Measurements from ENCODE around the gene BDH1. TPM values are rescaled to one million over a fixed set of nuclear protein-coding genes. Genes with fewer than 3 reads are reported as not detected.
"Not testable (repeated sequence)": the region's sequence is repeated elsewhere in the genome, so short reads cannot be mapped to it uniquely, and the experiment has no call there.

BDH1 gene
- total and polyA plus RNA-seq, 2 donors, result 6.9 to 13.7 TPM

DNA sequence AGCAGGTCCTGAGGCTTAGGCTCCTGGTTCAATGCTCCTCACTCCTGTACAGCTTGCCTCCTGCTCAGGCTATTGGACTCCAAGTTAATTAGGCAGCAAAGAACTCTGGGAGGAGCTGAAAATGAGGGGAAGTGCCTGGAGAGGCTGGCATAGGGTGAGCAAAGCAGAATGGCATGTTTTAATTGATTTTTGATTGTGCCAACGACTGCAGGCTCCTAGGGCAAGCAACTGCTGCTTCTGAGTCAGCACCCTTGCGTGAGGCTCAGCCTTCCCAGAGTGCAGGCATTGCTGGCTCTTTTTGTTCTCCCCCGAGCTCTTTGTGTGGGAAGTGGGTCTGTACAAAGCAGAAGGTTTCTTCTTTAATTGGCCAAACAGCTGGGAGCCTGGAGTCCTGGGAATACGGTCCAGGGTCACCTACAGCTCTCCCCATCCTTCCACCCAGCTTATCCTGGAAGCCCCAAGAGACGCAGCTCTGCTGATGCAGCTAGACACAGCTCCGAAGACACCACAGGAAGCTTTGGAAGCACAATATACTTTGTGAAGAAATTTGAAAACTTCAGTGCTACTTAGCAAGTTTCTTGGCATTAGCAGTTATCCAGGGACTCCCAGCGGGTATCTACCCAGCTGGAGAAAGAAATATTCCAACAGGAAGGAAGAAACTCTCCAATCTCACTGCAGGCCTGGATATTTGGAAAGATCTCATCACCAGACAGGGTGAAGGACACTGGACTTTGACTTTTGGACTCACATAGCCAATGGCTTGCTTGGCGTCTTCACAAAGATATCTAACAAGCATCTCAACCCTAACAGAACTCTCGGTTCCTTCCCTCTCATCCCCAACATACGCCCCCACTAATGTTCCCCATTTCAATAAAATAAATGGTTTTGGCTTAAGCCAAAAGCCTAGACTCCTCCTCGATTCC, 76.8 kb downstream of the BDH1 start:
- Histone ChIP-seq H3K27ac (ENCODE audit: low read depth) (no peak overlapping the region), H3K36me3 (ENCODE audit: insufficient read depth) (no peaks in the 10 kb centered on the region), H3K4me3 (ENCODE audit: low read depth, low read length) (no peak overlapping the region), H3K4me1 (ENCODE audit: insufficient read depth) (no peaks in the 10 kb centered on the region)
- WGBS, result 83% methylated on average over 11 of the region's 11 CpGs
- DNase-seq (ENCODE audit: extremely low spot score), result no peak

DNA sequence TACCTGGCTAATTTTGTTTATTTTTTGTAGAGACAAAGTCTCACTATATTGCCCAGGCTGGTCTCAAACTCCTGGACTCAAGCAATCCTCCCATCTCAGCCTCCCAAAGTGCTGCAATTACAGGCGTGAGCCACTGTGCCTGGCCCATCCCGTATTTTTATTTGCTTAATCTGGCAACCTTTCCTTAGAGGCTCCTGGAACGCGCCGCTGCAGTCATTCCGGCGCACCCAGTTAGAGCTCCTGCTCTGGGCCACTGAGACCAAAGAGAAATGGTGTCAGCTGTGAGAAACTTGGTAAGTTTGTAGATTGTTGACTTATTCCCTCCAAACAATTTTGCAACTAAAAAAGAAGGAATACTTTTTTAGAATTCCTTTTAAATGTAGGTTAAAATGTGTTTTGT, 78.0 kb downstream of the BDH1 start:
- not testable (repeated sequence) for DNase-seq (ENCODE audit: extremely low spot score); H3K4me1 ChIP-seq (ENCODE audit: insufficient read depth); H3K4me3 ChIP-seq (ENCODE audit: low read depth, low read length); H3K36me3 ChIP-seq (ENCODE audit: insufficient read depth); H3K27ac ChIP-seq (ENCODE audit: low read depth)
- 85% methylated on average over 7 of the region's 7 CpGs for WGBS

DNA sequence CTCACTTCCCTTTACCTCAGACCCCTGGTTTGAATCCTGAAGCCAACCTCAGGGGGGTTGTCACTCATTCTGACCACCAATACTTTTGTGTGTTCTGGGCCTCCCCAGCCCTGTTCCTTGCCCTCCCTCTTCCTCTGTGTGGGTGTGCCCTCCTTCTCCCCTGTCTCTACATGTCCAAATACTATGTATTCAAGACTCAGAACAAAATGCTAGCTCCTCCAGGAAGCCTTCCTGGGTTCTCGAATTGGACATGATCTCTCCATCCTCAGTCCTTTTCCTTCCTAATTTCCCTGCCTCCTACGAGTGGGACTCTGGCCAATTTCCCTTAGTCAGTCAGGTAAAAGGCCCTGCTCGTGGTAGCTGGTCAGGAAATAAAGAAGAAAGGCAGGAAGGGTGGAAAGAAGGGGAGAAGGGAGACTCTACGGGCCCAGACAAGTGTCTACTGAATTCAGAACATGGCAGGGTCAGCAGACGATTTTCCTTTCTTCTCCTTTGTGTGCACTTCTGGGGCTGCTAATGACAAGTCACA, 79.7 kb downstream of the BDH1 start:
- Histone ChIP-seq H3K36me3 (ENCODE audit: insufficient read depth) (no peaks in the 10 kb centered on the region), H3K4me3 (ENCODE audit: low read depth, low read length) (no peak overlapping the region), H3K27ac (ENCODE audit: low read depth) (no peak overlapping the region), H3K4me1 (ENCODE audit: insufficient read depth) (no peaks in the 10 kb centered on the region)
- 68% methylated on average over 5 of the region's 5 CpGs for WGBS
- no peak for DNase-seq (ENCODE audit: extremely low spot score)

DNA sequence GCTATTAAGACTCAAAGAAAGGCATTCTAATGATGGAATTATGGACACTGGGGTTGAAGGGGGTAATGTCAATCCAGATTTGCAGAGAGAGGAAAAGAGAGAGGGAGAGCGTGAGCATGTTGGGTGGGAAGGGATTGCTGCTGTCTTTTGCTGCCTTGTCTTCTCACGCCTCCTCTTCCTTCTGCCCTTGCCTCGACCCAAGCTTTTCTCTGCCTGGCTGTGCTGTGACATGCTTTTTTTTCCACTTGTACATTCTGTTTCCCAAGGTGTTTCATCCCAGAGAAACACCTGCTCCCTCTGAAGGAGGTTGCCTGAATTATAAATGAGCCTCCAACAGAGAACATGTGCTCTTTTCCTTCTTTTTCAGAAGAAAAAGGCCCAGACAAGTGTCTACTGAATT, 80.3 kb downstream of the BDH1 start:
- DNase-seq (ENCODE audit: extremely low spot score), result no peak
- WGBS, result 84% methylated on average over 3 of the region's 3 CpGs
- no peak overlapping the region for H3K4me3 ChIP-seq (ENCODE audit: low read depth, low read length)
- no peak overlapping the region for H3K27ac ChIP-seq (ENCODE audit: low read depth)
- no peaks in the 10 kb centered on the region for H3K36me3 ChIP-seq (ENCODE audit: insufficient read depth)
- no peaks in the 10 kb centered on the region for H3K4me1 ChIP-seq (ENCODE audit: insufficient read depth)

DNA sequence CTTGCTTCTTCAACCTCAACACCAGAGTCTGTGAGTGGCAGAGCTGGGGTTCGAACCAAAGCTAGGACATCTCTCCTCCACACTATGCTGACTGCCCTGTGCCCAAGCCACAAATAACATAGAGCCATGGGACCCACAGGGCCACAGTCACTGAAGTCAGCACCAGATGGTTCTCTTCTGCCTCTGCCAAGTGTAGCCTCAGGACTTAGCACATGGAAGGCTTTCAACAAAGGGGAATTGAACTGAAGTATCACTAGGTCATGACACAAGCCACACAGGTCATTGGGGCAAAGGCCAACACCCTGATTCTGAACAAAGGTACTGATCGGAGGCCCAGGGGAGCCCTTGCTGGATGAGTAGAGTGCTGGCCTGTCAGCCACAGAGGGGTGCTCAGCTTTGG, 83.6 kb downstream of the BDH1 start:
- Histone ChIP-seq H3K4me3 (ENCODE audit: low read depth, low read length) (no peak overlapping the region), H3K27ac (ENCODE audit: low read depth) (no peak overlapping the region), H3K36me3 (ENCODE audit: insufficient read depth) (no peaks in the 10 kb centered on the region), H3K4me1 (ENCODE audit: insufficient read depth) (no peaks in the 10 kb centered on the region)
- WGBS, result 98% methylated on average over 2 of the region's 2 CpGs
- DNase-seq (ENCODE audit: extremely low spot score), result no peak

DNA sequence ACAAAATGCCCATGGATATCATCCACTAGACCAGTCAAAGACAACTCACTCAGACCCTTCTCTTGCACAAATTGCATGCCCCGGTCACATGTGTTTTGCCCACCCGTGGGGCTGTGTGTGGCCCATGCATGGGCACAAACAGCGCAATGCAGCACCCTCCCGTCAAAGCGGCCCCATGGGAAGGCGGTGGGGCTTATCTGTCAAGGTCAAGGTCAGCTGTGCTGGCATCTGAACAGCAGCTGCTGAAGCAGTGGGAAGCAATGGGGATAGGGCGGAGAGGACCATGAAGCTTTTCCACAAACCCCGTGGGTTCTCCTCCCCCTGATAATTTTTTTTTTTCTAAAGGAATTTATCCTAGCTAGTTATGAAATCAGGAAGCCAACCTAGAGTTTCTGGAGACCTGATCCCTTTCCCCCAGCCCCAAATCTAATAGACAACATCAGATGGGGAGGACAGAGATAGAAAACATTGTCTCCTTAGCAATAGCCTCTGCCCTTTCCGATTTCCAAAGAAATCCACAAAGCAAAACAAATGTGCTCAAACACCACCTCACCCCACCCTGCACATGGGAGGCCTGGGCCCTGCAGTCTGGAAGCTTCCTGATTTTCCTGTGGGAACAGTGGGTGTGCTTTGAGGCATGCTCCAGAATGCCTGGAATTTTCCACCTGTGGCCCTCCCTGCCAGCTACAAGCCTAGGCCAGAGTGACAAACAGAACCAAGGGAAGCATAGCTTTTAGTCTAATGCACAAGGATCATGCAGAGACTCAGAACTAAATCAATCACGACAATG, 84.4 kb downstream of the BDH1 start:
- 83% methylated on average over 10 of the region's 10 CpGs for WGBS
- no peak for DNase-seq (ENCODE audit: extremely low spot score)
- no peaks in the 10 kb centered on the region for H3K4me1 ChIP-seq (ENCODE audit: insufficient read depth)
- H3K4me3 ChIP-seq (ENCODE audit: low read depth, low read length), result no peak overlapping the region
- H3K27ac ChIP-seq (ENCODE audit: low read depth), result no peak overlapping the region
- no peaks in the 10 kb centered on the region for H3K36me3 ChIP-seq (ENCODE audit: insufficient read depth)

DNA sequence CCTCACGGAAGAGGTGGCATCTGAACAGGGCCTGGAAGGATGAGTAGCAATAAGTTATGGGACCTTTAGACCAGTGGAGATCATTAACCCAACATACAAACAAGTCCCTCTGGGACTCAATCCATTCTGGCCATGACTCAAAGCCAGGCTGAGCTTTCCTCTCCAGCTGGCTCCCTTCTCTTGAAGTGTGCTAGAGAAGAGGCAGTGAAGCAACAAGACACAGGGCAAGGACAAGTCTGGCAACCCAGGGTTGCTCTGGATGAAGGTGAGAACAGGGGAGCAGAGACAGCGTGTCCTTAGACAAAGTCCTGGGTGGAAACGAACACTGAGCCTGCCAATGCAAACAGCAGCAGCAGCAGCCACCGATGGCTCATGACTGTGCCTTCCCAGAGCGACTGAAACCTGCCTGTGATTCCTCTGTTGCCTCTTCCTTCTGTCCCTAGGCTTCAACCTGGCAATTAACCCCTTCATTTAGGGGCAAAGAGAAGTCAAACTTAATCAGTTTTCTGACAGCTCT, 86.8 kb downstream of the BDH1 start:
- Histone ChIP-seq H3K27ac (ENCODE audit: low read depth) (no peak overlapping the region), H3K4me1 (ENCODE audit: insufficient read depth) (no peaks in the 10 kb centered on the region), H3K4me3 (ENCODE audit: low read depth, low read length) (no peak overlapping the region), H3K36me3 (ENCODE audit: insufficient read depth) (no peaks in the 10 kb centered on the region)
- no peak for DNase-seq (ENCODE audit: extremely low spot score)
- 61% methylated on average over 5 of the region's 5 CpGs for WGBS

DNA sequence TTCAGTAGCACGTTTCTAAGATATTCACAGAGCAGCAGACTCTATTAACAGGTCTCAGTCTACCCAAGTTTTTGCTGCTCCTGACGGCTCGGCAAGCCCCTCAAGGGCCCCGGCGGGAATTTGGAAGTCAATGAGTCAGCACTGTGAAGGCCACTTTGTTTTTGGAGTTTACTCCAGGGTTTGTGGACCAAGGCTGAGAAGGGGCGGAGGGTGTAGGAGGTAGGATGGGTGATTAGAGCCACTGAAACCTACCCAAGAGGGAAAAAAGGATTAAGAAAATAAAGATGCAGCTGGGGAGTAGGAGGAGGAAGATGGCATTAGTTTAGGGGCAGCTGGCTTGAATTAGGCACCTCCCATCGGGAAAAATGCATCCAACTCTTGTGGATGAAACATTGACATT, 87.6 kb downstream of the BDH1 start:
- Histone ChIP-seq H3K36me3 (ENCODE audit: insufficient read depth) (no peaks in the 10 kb centered on the region), H3K4me1 (ENCODE audit: insufficient read depth) (no peaks in the 10 kb centered on the region), H3K27ac (ENCODE audit: low read depth) (no peak overlapping the region), H3K4me3 (ENCODE audit: low read depth, low read length) (no peak overlapping the region)
- WGBS, result 85% methylated on average over 7 of the region's 7 CpGs
- DNase-seq (ENCODE audit: extremely low spot score), result no peak

DNA sequence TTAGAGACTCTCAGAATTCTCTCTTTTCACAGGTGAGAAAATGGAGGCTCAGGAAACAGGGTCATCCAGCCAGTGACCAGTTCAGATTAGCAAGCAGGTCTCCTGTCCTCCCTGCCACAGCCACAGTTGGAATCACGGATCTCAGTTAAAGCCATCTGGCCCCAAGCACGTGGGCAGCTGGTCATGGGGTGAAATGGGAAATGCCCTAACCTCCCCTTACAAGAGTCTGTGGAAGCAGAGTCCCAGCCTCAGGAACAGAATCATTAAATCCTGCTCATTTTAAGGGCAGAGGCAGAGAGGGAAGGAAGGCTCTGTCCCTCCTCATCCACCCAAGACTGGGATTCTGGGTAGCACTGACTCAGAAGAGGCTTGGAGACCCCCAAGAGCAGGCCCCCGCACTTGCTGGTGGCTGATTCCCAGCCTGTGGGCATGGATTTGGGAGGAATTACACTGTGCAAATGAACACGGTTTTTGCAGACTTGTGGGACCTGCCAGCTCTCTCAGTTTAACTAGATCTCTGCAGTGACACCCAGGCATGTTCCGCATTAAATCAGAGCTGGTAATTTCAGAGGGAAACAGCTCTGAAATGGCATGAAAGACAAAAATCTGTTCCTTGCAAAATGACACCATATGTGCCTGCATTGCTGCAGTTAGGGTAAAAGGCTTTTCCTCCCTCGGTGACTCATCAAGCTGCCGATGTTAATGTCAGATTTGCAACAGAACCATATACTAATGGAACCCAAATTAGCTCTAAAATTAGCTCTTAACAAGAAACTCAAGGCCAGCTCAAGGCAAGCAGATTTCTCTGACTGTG, 89.0 kb downstream of the BDH1 start:
- WGBS, result 31% methylated on average over 7 of the region's 7 CpGs
- no peak for DNase-seq (ENCODE audit: extremely low spot score)
- no peak overlapping the region for H3K27ac ChIP-seq (ENCODE audit: low read depth)

DNA sequence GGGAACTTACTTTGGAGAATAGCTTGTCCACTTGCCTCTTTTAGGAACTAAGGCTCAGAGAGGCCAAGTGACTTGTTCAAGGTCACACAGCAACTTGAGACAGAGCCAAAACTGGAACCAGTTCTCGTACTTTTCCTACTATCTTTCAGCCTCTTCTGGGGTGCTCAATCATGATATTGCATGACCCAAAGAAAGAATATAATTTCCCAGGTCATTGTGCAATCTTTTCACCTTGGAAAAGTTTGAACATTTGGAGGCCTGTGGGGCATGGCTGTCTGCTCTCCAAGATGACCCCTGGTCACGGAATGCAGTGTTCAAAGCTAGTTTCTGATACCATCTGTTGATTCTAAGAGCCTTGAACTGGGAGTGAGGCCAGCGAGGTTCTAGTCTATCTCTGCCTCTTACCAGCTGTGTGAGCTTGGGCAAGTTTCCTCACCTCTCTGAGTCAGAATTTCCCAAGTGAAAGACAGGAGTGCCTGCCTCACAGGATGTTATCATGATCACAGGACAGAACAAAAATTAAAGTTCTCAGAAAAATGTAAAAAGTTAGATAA, 89.7 kb downstream of the BDH1 start:
- 75% methylated on average over 3 of the region's 3 CpGs for WGBS
- DNase-seq (ENCODE audit: extremely low spot score), result no peak
- H3K4me3 ChIP-seq (ENCODE audit: low read depth, low read length), result no peak overlapping the region
- no peaks in the 10 kb centered on the region for H3K36me3 ChIP-seq (ENCODE audit: insufficient read depth)
- H3K27ac ChIP-seq (ENCODE audit: low read depth), result no peak overlapping the region
- H3K4me1 ChIP-seq (ENCODE audit: insufficient read depth), result no peaks in the 10 kb centered on the region

More for the DNA sequence above, 89.0 kb downstream of the BDH1 start:
- no peaks in the 10 kb centered on the region for H3K36me3 ChIP-seq (ENCODE audit: insufficient read depth)
- H3K4me1 ChIP-seq (ENCODE audit: insufficient read depth), result no peaks in the 10 kb centered on the region
- no peak overlapping the region for H3K4me3 ChIP-seq (ENCODE audit: low read depth, low read length)

DNA sequence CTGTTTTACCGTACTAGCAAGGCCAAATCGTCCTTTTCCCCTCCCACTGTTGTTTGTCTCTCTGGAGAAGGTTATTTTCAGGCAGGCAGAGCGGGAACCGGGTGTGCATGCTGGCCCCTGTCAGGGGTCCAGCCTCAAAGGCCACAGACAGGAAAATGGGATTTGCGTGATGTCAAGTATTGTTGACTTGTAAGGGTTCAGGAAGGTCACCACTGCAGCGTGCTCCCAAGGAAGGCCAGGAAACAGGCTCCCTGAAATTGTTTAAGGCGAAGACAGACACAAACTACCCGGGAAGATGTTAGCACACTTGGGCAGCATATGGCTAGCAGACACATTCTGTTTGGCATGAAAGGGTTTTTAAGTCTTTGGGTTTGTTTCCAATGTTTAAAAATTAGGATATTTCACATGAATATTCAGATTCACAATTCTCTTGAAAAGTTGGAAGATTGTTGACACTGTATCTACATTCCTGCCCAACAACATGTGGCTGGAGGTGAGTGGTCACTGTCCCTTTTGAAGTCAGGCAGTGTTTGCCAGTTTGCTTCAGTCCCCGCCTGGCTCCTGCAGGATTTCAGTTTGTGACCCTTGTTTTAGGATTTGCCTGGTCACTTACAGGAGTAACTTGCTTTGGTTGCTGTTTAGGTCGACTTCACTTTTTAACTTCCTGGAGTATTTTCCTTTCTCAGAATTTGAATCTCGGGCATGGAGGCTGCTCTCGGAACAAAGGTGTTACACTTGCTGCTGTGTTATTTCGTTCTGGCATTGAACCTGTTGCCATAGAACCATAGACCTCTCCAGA, 90.4 kb downstream of the BDH1 start:
- DNase-seq (ENCODE audit: extremely low spot score), result no peak
- 77% methylated on average over 13 of the region's 13 CpGs for WGBS
- no peaks in the 10 kb centered on the region for H3K36me3 ChIP-seq (ENCODE audit: insufficient read depth)
- H3K27ac ChIP-seq (ENCODE audit: low read depth), result no peak overlapping the region
- no peaks in the 10 kb centered on the region for H3K4me1 ChIP-seq (ENCODE audit: insufficient read depth)
- no peak overlapping the region for H3K4me3 ChIP-seq (ENCODE audit: low read depth, low read length)

DNA sequence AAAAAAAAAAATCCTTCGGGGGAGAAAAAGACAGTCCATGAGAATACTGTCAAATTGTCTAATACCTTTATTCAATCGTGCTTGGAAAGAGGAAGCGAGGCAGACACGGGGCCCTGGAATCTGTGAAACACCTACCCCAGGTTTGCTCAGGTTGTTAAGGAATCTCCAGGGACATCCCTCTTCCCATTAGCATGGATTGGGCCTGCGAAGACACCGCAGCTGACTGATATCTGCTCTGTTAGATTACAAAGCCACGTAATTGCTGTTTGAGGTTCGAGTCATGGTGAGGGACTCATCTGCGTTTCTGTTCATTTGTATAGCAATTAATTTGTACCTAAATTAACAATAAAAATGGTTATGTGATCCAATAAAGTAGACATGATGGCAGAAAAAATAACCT, 91.0 kb downstream of the BDH1 start:
- H3K27ac ChIP-seq (ENCODE audit: low read depth), result no peak overlapping the region
- 91% methylated on average over 9 of the region's 9 CpGs for WGBS
- H3K4me3 ChIP-seq (ENCODE audit: low read depth, low read length), result no peak overlapping the region
- H3K4me1 ChIP-seq (ENCODE audit: insufficient read depth), result no peaks in the 10 kb centered on the region
- no peaks in the 10 kb centered on the region for H3K36me3 ChIP-seq (ENCODE audit: insufficient read depth)
- no peak for DNase-seq (ENCODE audit: extremely low spot score)

All from urinary bladder (tissue), 4 donors.